ENCODE data around the gene MEIKIN.

GRCh38 chr5:131769336-131769735 lies 176.1 kb downstream of the MEIKIN start:
- TF ChIP-seq EZH2 (optimal IDR thresholded peaks at IDR 0.05; ENCODE audit: low read depth, low read length) (no peak), EZH2phosphoT487 (IDR thresholded peaks at IDR 0.05; ENCODE audit: low read length) (no peak)
- TF ChIP-seq, protein P1, sequence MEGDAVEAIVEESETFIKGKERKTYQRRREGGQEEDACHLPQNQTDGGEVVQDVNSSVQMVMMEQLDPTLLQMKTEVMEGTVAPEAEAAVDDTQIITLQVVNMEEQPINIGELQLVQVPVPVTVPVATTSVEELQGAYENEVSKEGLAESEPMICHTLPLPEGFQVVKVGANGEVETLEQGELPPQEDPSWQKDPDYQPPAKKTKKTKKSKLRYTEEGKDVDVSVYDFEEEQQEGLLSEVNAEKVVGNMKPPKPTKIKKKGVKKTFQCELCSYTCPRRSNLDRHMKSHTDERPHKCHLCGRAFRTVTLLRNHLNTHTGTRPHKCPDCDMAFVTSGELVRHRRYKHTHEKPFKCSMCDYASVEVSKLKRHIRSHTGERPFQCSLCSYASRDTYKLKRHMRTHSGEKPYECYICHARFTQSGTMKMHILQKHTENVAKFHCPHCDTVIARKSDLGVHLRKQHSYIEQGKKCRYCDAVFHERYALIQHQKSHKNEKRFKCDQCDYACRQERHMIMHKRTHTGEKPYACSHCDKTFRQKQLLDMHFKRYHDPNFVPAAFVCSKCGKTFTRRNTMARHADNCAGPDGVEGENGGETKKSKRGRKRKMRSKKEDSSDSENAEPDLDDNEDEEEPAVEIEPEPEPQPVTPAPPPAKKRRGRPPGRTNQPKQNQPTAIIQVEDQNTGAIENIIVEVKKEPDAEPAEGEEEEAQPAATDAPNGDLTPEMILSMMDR (IDR thresholded peaks at IDR 0.05; ENCODE audit: low read length), result no peak

Data from MM.1S (cell line).